Activated naive CD8-positive, alpha-beta T cell (primary cell): ENCODE results near the gene PCDH19.

Experiments
- H3K27ac Mint-ChIP-seq: one replicate; pipeline ENCODE4 v1.8.0; 2021; ENCODE audit warnings: mixed read lengths
- H3K27me3 Mint-ChIP-seq: one replicate; pipeline ENCODE4 v1.8.0; 2021; ENCODE audit warnings: mixed read lengths
- H3K36me3 Mint-ChIP-seq: one replicate; pipeline ENCODE4 v1.8.0; 2021; ENCODE audit warnings: mixed read lengths
- H3K4me1 Mint-ChIP-seq: one replicate; pipeline ENCODE4 v1.8.0; 2021; ENCODE audit warnings: low read depth, mixed read lengths
- H3K4me3 Mint-ChIP-seq: one replicate; pipeline ENCODE4 v1.8.0; 2021; ENCODE audit warnings: mild to moderate bottlenecking, mixed read lengths
- H3K9me3 Mint-ChIP-seq: one replicate; pipeline ENCODE4 v1.8.0; 2021; ENCODE audit warnings: low read depth, mixed read lengths

PCDH19 gene

GRCh38 chrX:100289066-100289558, 121.0 kb downstream of the PCDH19 start:
- H3K9me3 Mint-ChIP-seq = no peaks in the 10 kb centered on the region
- H3K4me1 Mint-ChIP-seq = no peaks in the 10 kb centered on the region
- no peaks in the 10 kb centered on the region for H3K36me3 Mint-ChIP-seq
- no peak overlapping the region for H3K4me3 Mint-ChIP-seq
- H3K27ac Mint-ChIP-seq = no peak overlapping the region
- H3K27me3 Mint-ChIP-seq = no peaks in the 10 kb centered on the region

- no peaks in the 10 kb centered on the region for H3K27me3 Mint-ChIP-seq
- H3K36me3 Mint-ChIP-seq = no peaks in the 10 kb centered on the region
- no peak overlapping the region for H3K4me3 Mint-ChIP-seq
- no peaks in the 10 kb centered on the region for H3K4me1 Mint-ChIP-seq
- H3K27ac Mint-ChIP-seq = no peak overlapping the region
- no peaks in the 10 kb centered on the region for H3K9me3 Mint-ChIP-seq
Observed at GRCh38 chrX:100277231-100277630, 132.8 kb downstream of the PCDH19 start.

GRCh38 chrX:100274916-100275315, 135.2 kb downstream of the PCDH19 start:
- Mint-ChIP-seq H3K36me3 (no peaks in the 10 kb centered on the region), H3K9me3 (no peaks in the 10 kb centered on the region), H3K4me1 (no peaks in the 10 kb centered on the region)

GRCh38 chrX:100265179-100265578, 144.9 kb downstream of the PCDH19 start:
- no peaks in the 10 kb centered on the region for H3K27me3 Mint-ChIP-seq
- no peaks in the 10 kb centered on the region for H3K36me3 Mint-ChIP-seq
- no peak overlapping the region for H3K27ac Mint-ChIP-seq
- no peaks in the 10 kb centered on the region for H3K4me1 Mint-ChIP-seq
- no peaks in the 10 kb centered on the region for H3K9me3 Mint-ChIP-seq
- H3K4me3 Mint-ChIP-seq = no peak overlapping the region

More at GRCh38 chrX:100274916-100275315, 135.2 kb downstream of the PCDH19 start:
- Mint-ChIP-seq H3K27ac (no peak overlapping the region), H3K27me3 (no peaks in the 10 kb centered on the region), H3K4me3 (no peak overlapping the region)

- Mint-ChIP-seq H3K27ac (no peak overlapping the region), H3K27me3 (no peaks in the 10 kb centered on the region), H3K4me3 (no peak overlapping the region), H3K4me1 (no peaks in the 10 kb centered on the region), H3K9me3 (no peaks in the 10 kb centered on the region), H3K36me3 (no peaks in the 10 kb centered on the region)
Observed at GRCh38 chrX:100264200-100264599, 145.9 kb downstream of the PCDH19 start.

GRCh38 chrX:100263650-100264049, 146.4 kb downstream of the PCDH19 start:
- H3K27me3 Mint-ChIP-seq = no peaks in the 10 kb centered on the region
- H3K4me3 Mint-ChIP-seq = no peak overlapping the region
- no peaks in the 10 kb centered on the region for H3K36me3 Mint-ChIP-seq
- no peaks in the 10 kb centered on the region for H3K4me1 Mint-ChIP-seq
- no peak overlapping the region for H3K27ac Mint-ChIP-seq
- H3K9me3 Mint-ChIP-seq = no peaks in the 10 kb centered on the region

GRCh38 chrX:100248885-100249493, 161.1 kb downstream of the PCDH19 start:
- Mint-ChIP-seq H3K36me3 (no peaks in the 10 kb centered on the region), H3K9me3 (peaks cover 3% of the 10 kb centered on the region), H3K4me3 (no peak overlapping the region), H3K4me1 (no peaks in the 10 kb centered on the region), H3K27ac (no peak overlapping the region), H3K27me3 (no peaks in the 10 kb centered on the region)

GRCh38 chrX:100247826-100248225, 162.2 kb downstream of the PCDH19 start:
- Mint-ChIP-seq H3K4me1 (no peaks in the 10 kb centered on the region), H3K9me3 (peaks cover 3% of the 10 kb centered on the region), H3K27me3 (no peaks in the 10 kb centered on the region), H3K27ac (no peak overlapping the region), H3K36me3 (no peaks in the 10 kb centered on the region), H3K4me3 (no peak overlapping the region)

- Mint-ChIP-seq H3K27me3 (no peaks in the 10 kb centered on the region), H3K4me1 (no peaks in the 10 kb centered on the region), H3K36me3 (no peaks in the 10 kb centered on the region), H3K9me3 (no peaks in the 10 kb centered on the region), H3K4me3 (no peak overlapping the region), H3K27ac (no peak overlapping the region)
Observed at GRCh38 chrX:100244681-100245080, 165.4 kb downstream of the PCDH19 start.
